A673 (cell line): ENCODE measurements around the gene CCSER1. TPM values are rescaled to one million over a fixed set of nuclear protein-coding genes. Genes with fewer than 3 reads are reported as not detected.

Experiments
- BruUV-seq: library from RNA; stranded (reverse); fragments of 400-500 nt; replicated peaks from 2 replicates; lab custom pipeline; 2021; lab: Mats Ljungman, UMichigan
- CTCF ChIA-PET: fragments of 300-600 bp; sonication (Branson Sonifier 250); formaldehyde crosslinking; loops from one replicate; lab custom pipeline; 2022; ENCODE audit warnings: antibody characterized with exemption; lab: Charles Lee
- POLR2A ChIA-PET: fragments of 300-600 bp; sonication (Branson Sonifier 250); formaldehyde crosslinking; loops from one replicate; lab custom pipeline; 2022; ENCODE audit warnings: antibody characterized with exemption; ENCODE audit not compliant: low non-redundant PET; lab: Charles Lee
- DNase-seq: peaks from one replicate; pipeline ENCODE4 v3.0.0-alpha.2; 2015; ENCODE audit warnings: low spot score
- H3K27ac ChIP-seq: fragments of 200-600 bp; sonication (generic); 2 replicates; pipeline ENCODE4 v1.5.1; 2016; ENCODE audit warnings: mixed run types, low read depth, mild to moderate bottlenecking, mixed read lengths, antibody characterized with exemption, low read length; ENCODE audit not compliant: poor library complexity, severe bottlenecking
- H3K27me3 ChIP-seq: fragments of 200-600 bp; sonication (generic); replicated peaks from 2 replicates; pipeline ENCODE4 v1.6.1; 2017; ENCODE audit warnings: mixed run types, low read depth, mild to moderate bottlenecking, mixed read lengths, antibody characterized with exemption, low read length; ENCODE audit not compliant: insufficient read depth, poor library complexity
- H3K36me3 ChIP-seq: fragments of 200-600 bp; sonication (generic); 2 replicates; pipeline ENCODE4 v1.6.1; 2016; ENCODE audit warnings: mixed run types, mild to moderate bottlenecking, mixed read lengths, antibody characterized with exemption, low read length; ENCODE audit not compliant: insufficient read depth, poor library complexity, severe bottlenecking
- H3K4me1 ChIP-seq: fragments of 200-600 bp; sonication (generic); 2 replicates; pipeline ENCODE4 v1.6.1; 2017; ENCODE audit warnings: mixed run types, mild to moderate bottlenecking, mixed read lengths, antibody characterized with exemption, low read length; ENCODE audit not compliant: insufficient read depth, poor library complexity, severe bottlenecking
- H3K4me3 ChIP-seq: fragments of 200-600 bp; sonication (generic); 2 replicates; pipeline ENCODE4 v1.5.1; 2016; ENCODE audit warnings: low read depth, mixed run types, mild to moderate bottlenecking, mixed read lengths, low read length; ENCODE audit not compliant: poor library complexity, severe bottlenecking
- H3K9me3 ChIP-seq: fragments of 200-600 bp; sonication (generic); 2 replicates; pipeline ENCODE4 v1.6.1; 2016; ENCODE audit warnings: mixed run types, low read depth, mild to moderate bottlenecking, mixed read lengths, antibody characterized with exemption, low read length; ENCODE audit not compliant: poor library complexity, severe bottlenecking
- CTCF ChIP-seq: fragments of 300-800, 200-600 bp; sonication (generic); conservative IDR thresholded peaks from 2 replicates; pipeline ENCODE4 v1.5.1; 2017; ENCODE audit warnings: low read depth, mild to moderate bottlenecking, antibody characterized with exemption, low read length, moderate library complexity, mixed read lengths
- EZH2 ChIP-seq: fragments of 200-600 bp; sonication (generic); IDR thresholded peaks from 2 replicates; pipeline ENCODE4 v1.6.1; 2017; ENCODE audit warnings: borderline replicate concordance, low read depth, mild to moderate bottlenecking, mixed read lengths, antibody characterized with exemption, low read length; ENCODE audit not compliant: poor library complexity, severe bottlenecking
- intact Hi-C: fragments of 100-400 bp; cut with micrococcal nuclease; formaldehyde crosslinking; loops from one replicate; pipeline ENCODE4 v1.10.0; 2022; ENCODE audit not compliant: unreplicated experiment
- total RNA-seq: library from RNA; stranded (reverse); gene quantifications from 2 replicates; pipeline ENCODE4 v1.2.3, GENCODE V29; 2021

Gene CCSER1
- total RNA-seq, 1 experiment from 2014 or later = not detected

GRCh38 chr4:90328558-90328957, 201.4 kb downstream of the CCSER1 start:
- ChIA-PET CTCF (no interaction called here), POLR2A (no interaction called here)
- Histone ChIP-seq H3K4me1 (no peaks in the 10 kb centered on the region), H3K27me3 (no peaks in the 10 kb centered on the region), H3K27ac (no peak overlapping the region), H3K4me3 (no peak overlapping the region), H3K36me3 (no peaks in the 10 kb centered on the region), H3K9me3 (no peaks in the 10 kb centered on the region)
- TF ChIP-seq EZH2 (no peak), CTCF (no peak)
- DNase-seq = peak; percentile 45
- intact Hi-C loops = no loop called here
- BruUV-seq = no TSS peak

GRCh38 chr4:90330546-90330945, 203.4 kb downstream of the CCSER1 start:
- Histone ChIP-seq H3K27ac (no peak overlapping the region), H3K36me3 (no peaks in the 10 kb centered on the region), H3K27me3 (no peaks in the 10 kb centered on the region), H3K9me3 (no peaks in the 10 kb centered on the region), H3K4me3 (no peak overlapping the region), H3K4me1 (no peaks in the 10 kb centered on the region)
- intact Hi-C loops = no loop called here
- peak; percentile 2 for DNase-seq
- CTCF ChIA-PET = no interaction called here
- POLR2A ChIA-PET = no interaction called here
- TF ChIP-seq EZH2 = no peak
- TF ChIP-seq CTCF = no peak
- no TSS peak for BruUV-seq

- no peak overlapping the region for H3K4me3 ChIP-seq
These were observed 218.5 kb downstream of the CCSER1 start for GRCh38 chr4:90345549-90346215.

More at GRCh38 chr4:90345549-90346215, 218.5 kb downstream of the CCSER1 start:
- CTCF ChIA-PET = no interaction called here
- Histone ChIP-seq H3K27ac (no peak overlapping the region), H3K4me1 (no peaks in the 10 kb centered on the region), H3K9me3 (no peaks in the 10 kb centered on the region), H3K27me3 (no peaks in the 10 kb centered on the region), H3K36me3 (no peaks in the 10 kb centered on the region)
- intact Hi-C loops = no loop called here
- DNase-seq = no peak
- TF ChIP-seq CTCF (no peak), EZH2 (no peak)
- BruUV-seq = no TSS peak
- POLR2A ChIA-PET = no interaction called here
